Left lung (tissue), 10 donors: ENCODE data around the gene PTPRN2. TPM values are rescaled to one million over a fixed set of nuclear protein-coding genes. Genes with fewer than 3 reads are reported as not detected.

ENCODE experiments used
- ATAC-seq: fragments of 200-7000 bp; cut with Tn5 transposase; one replicate; pipeline ENCODE4 v1.9.1; 2020; ENCODE audit warnings: moderate library complexity
- DNase-seq, 4 donors: peaks; one replicate each; pipeline ENCODE4 v3.0.0-alpha.2; 2013 to 2020
- H3K27ac ChIP-seq, 2 donors: fragments of 200-600 bp; sonication (generic) in 1 of 2; one replicate each; pipeline versions ENCODE4 v1.5.0 to v1.8.0; 2020 to 2021
- H3K27me3 ChIP-seq, 2 donors: fragments of 200-600 bp; sonication (generic) in 1 of 2; one replicate each; pipeline versions ENCODE4 v1.5.0 to v1.8.0; 2020 to 2021
- H3K36me3 ChIP-seq, 2 donors: fragments of 200-600 bp; sonication (generic) in 1 of 2; one replicate each; pipeline versions ENCODE4 v1.5.0 to v1.8.0; 2020 to 2021
- H3K4me1 ChIP-seq, 2 donors: fragments of 200-600 bp; one replicate each; pipeline ENCODE4 v1.8.0; 2021
- H3K4me3 ChIP-seq, 2 donors: fragments of 200-600 bp; sonication (generic) in 1 of 2; one replicate each; pipeline versions ENCODE4 v1.5.0 to v1.8.0; 2020 to 2021; ENCODE audit warnings: mild to moderate bottlenecking in 1 of 2
- H3K9me3 ChIP-seq, 2 donors: fragments of 200-600 bp; sonication (generic) in 1 of 2; one replicate each; pipeline versions ENCODE4 v1.5.0 to v1.8.0; 2020 to 2021
- CTCF ChIP-seq, 2 donors: fragments of 200-600 bp; sonication (generic) in 1 of 2; IDR thresholded peaks; one replicate each; pipeline versions ENCODE4 v1.5.0 to v1.8.0; 2021; ENCODE audit warnings: antibody characterized with exemption in 2 of 2
- intact Hi-C, 2 donors: fragments of 100-400 bp; cut with DNase I; formaldehyde crosslinking; loops; one replicate each; pipeline versions ENCODE4 v1.11.2 to v1.14.2; 2022
- polyA plus RNA-seq, 6 donors: library from polyadenylated mRNA; unstranded; fragments of 120-200 nt; gene quantifications; one replicate each; pipeline ENCODE4 v1.2.1, GENCODE V29; 2013; ENCODE audit not compliant: insufficient read length in 6 of 6
- total RNA-seq, 2 donors: library from RNA; stranded (reverse); fragmentation: NEBNext Ultra II Directional; extraction: Animal tissue kit (Norgen Biotek cat#: 25700); gene quantifications; one replicate each; pipeline ENCODE4 v1.2.1, GENCODE V29; 2021
- donor health status: DM: no; HTN: yes; CAD: no.
- donor health status: DM: no; HTN: no; CAD: no.

The PTPRN2 gene
- total and polyA plus RNA-seq, 8 donors = 4.0 to 7.8 (median 6.8) TPM

GRCh38 chr7:157694376-157694665 is 893.3 kb downstream of the PTPRN2 start:
- Histone ChIP-seq H3K27me3 (peaks cover 51 to 77% of the 10 kb centered on the region in 2 donors), H3K4me3 (no peak overlapping the region), H3K36me3 (no peaks in the 10 kb centered on the region), H3K27ac (no peak overlapping the region), H3K9me3 (no peaks in the 10 kb centered on the region), H3K4me1 (peaks cover 0 to 26% of the 10 kb centered on the region in 2 donors)
- intact Hi-C loops = no loop called here
- DNase-seq = no peak
- no peak for ATAC-seq
- no peak for TF ChIP-seq CTCF (IDR thresholded peaks at IDR 0.05)

- Histone ChIP-seq H3K27me3 (peaks cover 57 to 77% of the 10 kb centered on the region in 2 donors), H3K36me3 (no peaks in the 10 kb centered on the region), H3K4me1 (peaks cover 0 to 32% of the 10 kb centered on the region in 2 donors), H3K4me3 (no peak overlapping the region), H3K9me3 (no peaks in the 10 kb centered on the region), H3K27ac (no peak overlapping the region)
- intact Hi-C loops = no loop called here
- no peak for TF ChIP-seq CTCF (IDR thresholded peaks at IDR 0.05)
- DNase-seq (peak in 1 of 4 donors; percentile 68), ATAC-seq (no peak)
These were observed 893.9 kb downstream of the PTPRN2 start for GRCh38 chr7:157693521-157694375.

GRCh38 chr7:157693071-157693520 is 894.5 kb downstream of the PTPRN2 start:
- intact Hi-C loops = no loop called here
- Histone ChIP-seq H3K27ac (no peak overlapping the region), H3K36me3 (no peaks in the 10 kb centered on the region), H3K27me3 (peaks cover 63 to 78% of the 10 kb centered on the region in 2 donors), H3K4me3 (no peak overlapping the region), H3K9me3 (no peaks in the 10 kb centered on the region), H3K4me1 (peaks cover 0 to 35% of the 10 kb centered on the region in 2 donors)
- ATAC-seq (no peak), DNase-seq (peak in 2 of 4 donors; percentile 20 to 74)
- TF ChIP-seq CTCF (IDR thresholded peaks at IDR 0.05) = no peak

- Histone ChIP-seq H3K9me3 (no peaks in the 10 kb centered on the region), H3K27ac (no peak overlapping the region), H3K36me3 (no peaks in the 10 kb centered on the region), H3K4me3 (no peak overlapping the region), H3K4me1 (peaks cover 0 to 35% of the 10 kb centered on the region in 2 donors), H3K27me3 (peaks cover 69 to 80% of the 10 kb centered on the region in 2 donors)
- DNase-seq (peak in 1 of 4 donors; percentile 27), ATAC-seq (no peak)
- intact Hi-C loops = no loop called here
- TF ChIP-seq CTCF (IDR thresholded peaks at IDR 0.05) = no peak
These were observed 895.1 kb downstream of the PTPRN2 start for GRCh38 chr7:157692460-157693011.
